HEK293 (cell line): ENCODE results near the gene HOXA10.

Experiments used
- CTCF ChIA-PET: fragments of 350-600 bp; formaldehyde crosslinking; extraction: SDS; loops from one replicate; lab custom pipeline; 2021; ENCODE audit warnings: antibody characterized with exemption; lab: Yijun Ruan, JAX
- POLR2A ChIA-PET: fragments of 300-600 bp; formaldehyde crosslinking; extraction: SDS; loops from one replicate; lab custom pipeline; 2020; ENCODE audit warnings: antibody characterized with exemption, inconsistent platforms; lab: Yijun Ruan, JAX
- H3K27ac ChIP-seq: fragments of 200-500 bp; sonication (Bioruptor generic); 2 replicates; pipeline ENCODE4 v1.5.1; 2014; ENCODE audit warnings: low read depth, low read length, control low read depth, inconsistent platforms; ENCODE audit errors: extremely low read depth
- H3K36me3 ChIP-seq, 2 experiments: fragments of 200-500 bp in 1 of 2; sonication (Bioruptor generic) in 1 of 2; 1 replicate in 1 of 2; 2 replicates in 1 of 2; pipeline ENCODE4 v1.5.1; 2014 to 2017; ENCODE audit warnings: inconsistent platforms in 2 of 2, low read length in 2 of 2; ENCODE audit not compliant: control insufficient read depth in 2 of 2, insufficient read depth in 1 of 2
- H3K4me1 ChIP-seq: fragments of 200-500 bp; sonication (Bioruptor generic); 2 replicates; pipeline ENCODE4 v1.5.1; 2014; ENCODE audit warnings: mild to moderate bottlenecking, low read length, inconsistent platforms; ENCODE audit not compliant: control insufficient read depth, insufficient read depth
- H3K4me3 ChIP-seq: 2 replicates; pipeline ENCODE4 v1.5.1; 2011; ENCODE audit warnings: low read depth, mild to moderate bottlenecking, control low read depth, low read length, moderate library complexity
- H3K9me3 ChIP-seq: fragments of 200-500 bp; sonication (Bioruptor generic); 2 replicates; pipeline ENCODE4 v1.5.1; 2014; ENCODE audit warnings: low read depth, low read length, inconsistent platforms; ENCODE audit not compliant: control insufficient read depth, insufficient read depth
- ATF2 ChIP-seq: fragments of 450-650 bp; formaldehyde crosslinking; IDR thresholded peaks from 2 replicates; pipeline ENCODE4 v1.5.1; 2016; ENCODE audit warnings: missing biosample characterization, missing genetic modification characterization, low read depth
- GLIS1 ChIP-seq: fragments of 450-650 bp; formaldehyde crosslinking; IDR thresholded peaks from 2 replicates; pipeline ENCODE4 v1.5.1; 2016; ENCODE audit warnings: missing biosample characterization, missing genetic modification characterization
- GLIS2 ChIP-seq: fragments of 450-650 bp; formaldehyde crosslinking; IDR thresholded peaks from 2 replicates; pipeline ENCODE4 v1.5.1; 2016; ENCODE audit warnings: missing biosample characterization, missing genetic modification characterization
- OSR2 ChIP-seq: fragments of 450-650 bp; formaldehyde crosslinking; IDR thresholded peaks from 2 replicates; pipeline ENCODE4 v1.5.1; 2016; ENCODE audit warnings: missing biosample characterization, missing genetic modification characterization
- PRDM10 ChIP-seq: fragments of 450-650 bp; formaldehyde crosslinking; IDR thresholded peaks from 2 replicates; pipeline ENCODE4 v1.5.1; 2016; ENCODE audit warnings: missing biosample characterization, missing genetic modification characterization
- PRDM4 ChIP-seq: fragments of 450-650 bp; formaldehyde crosslinking; IDR thresholded peaks from 2 replicates; pipeline ENCODE4 v1.5.1; 2017; ENCODE audit warnings: missing biosample characterization, missing genetic modification characterization
- ZBTB21 ChIP-seq: fragments of 450-650 bp; formaldehyde crosslinking; IDR thresholded peaks from 2 replicates; pipeline ENCODE4 v1.5.1; 2017; ENCODE audit warnings: missing biosample characterization, missing genetic modification characterization
- ZBTB6 ChIP-seq: fragments of 450-650 bp; formaldehyde crosslinking; IDR thresholded peaks from 2 replicates; pipeline ENCODE4 v1.5.1; 2017; ENCODE audit warnings: missing biosample characterization, missing genetic modification characterization
- ZBTB8A ChIP-seq: fragments of 450-650 bp; formaldehyde crosslinking; IDR thresholded peaks from 2 replicates; pipeline ENCODE4 v1.5.1; 2016; ENCODE audit warnings: missing biosample characterization, missing genetic modification characterization
- ZNF138 ChIP-seq: fragments of 450-650 bp; formaldehyde crosslinking; IDR thresholded peaks from 2 replicates; pipeline ENCODE4 v1.5.1; 2016; ENCODE audit warnings: missing biosample characterization, missing genetic modification characterization, borderline replicate concordance
- ZNF184 ChIP-seq: fragments of 450-650 bp; IDR thresholded peaks from 2 replicates; pipeline ENCODE4 v1.5.1; 2018; ENCODE audit warnings: missing biosample characterization, mild to moderate bottlenecking, missing genetic modification characterization
- ZNF266 ChIP-seq: fragments of 450-650 bp; formaldehyde crosslinking; IDR thresholded peaks from 2 replicates; pipeline ENCODE4 v1.5.1; 2016; ENCODE audit warnings: missing biosample characterization, missing genetic modification characterization, low read depth
- ZNF341 ChIP-seq: fragments of 450-650 bp; formaldehyde crosslinking; IDR thresholded peaks from 2 replicates; pipeline ENCODE4; 2016; ENCODE audit warnings: low read depth, missing biosample characterization, missing genetic modification characterization
- ZNF366 ChIP-seq: fragments of 450-650 bp; formaldehyde crosslinking; conservative IDR thresholded peaks from 2 replicates; pipeline ENCODE4 v1.5.1; 2016; ENCODE audit warnings: missing biosample characterization, missing genetic modification characterization
- ZNF416 ChIP-seq: fragments of 450-650 bp; formaldehyde crosslinking; IDR thresholded peaks from 2 replicates; pipeline ENCODE4 v1.5.1; 2016; ENCODE audit warnings: missing biosample characterization, missing genetic modification characterization
- ZNF544 ChIP-seq: fragments of 450-650 bp; formaldehyde crosslinking; IDR thresholded peaks from 2 replicates; pipeline ENCODE4 v1.5.0; 2017; ENCODE audit warnings: missing biosample characterization, missing genetic modification characterization

Gene HOXA10

GRCh38 chr7:27191161-27191731 lies 17.1 kb upstream of the HOXA10 start:
- H3K4me1 ChIP-seq = peaks cover 33% of the 10 kb centered on the region
- H3K9me3 ChIP-seq = no peaks in the 10 kb centered on the region
- POLR2A ChIA-PET = interaction anchor here (1.1 to 2.3 kb wide), 4 partner anchors 8 to 730 kb away, joined by 3 to 8 read pairs (median 6); partner anchors contain the start of gene HOXA13
- H3K36me3 ChIP-seq = peaks cover 11 to 23% of the 10 kb centered on the region in 2 experiments; a peak in 2 of 3 replicates
- CTCF ChIA-PET = interaction anchor here (0.7 to 1.1 kb wide), 3 partner anchors 9 to 1298 kb away, joined by 3 to 4 read pairs (median 3); no protein-coding TSS in a partner anchor
- TF ChIP-seq ZNF138 (tag by site-specific recombination) (no peak), ZBTB21 (no peak), GLIS2 (tag by site-specific recombination) (peak; percentile 68; the same call in 1 of the 2 replicates), GLIS1 (tag by site-specific recombination) (peak; percentile 49), ZBTB6 (tag by site-specific recombination) (peak; percentile 84), ZNF366 (no peak), OSR2 (tag by site-specific recombination) (no peak), PRDM10 (tag by site-specific recombination) (no peak), ZNF544 (tag by site-specific recombination) (no peak), ZNF266 (no peak), PRDM4 (tag by site-specific recombination) (no peak), ATF2 (no peak), ZNF341 (tag by site-specific recombination) (peak; percentile 48), ZBTB8A (0 out of 2 replicates have a peak, but pooled peaks have one; percentile 5), ZNF184 (tag by site-specific recombination) (no peak), ZNF416 (no peak)
- H3K27ac ChIP-seq = no peak overlapping the region
- H3K4me3 ChIP-seq = no peak overlapping the region
